K562 (cell line): ENCODE measurements around the gene LHPP. TPM values are rescaled to one million over a fixed set of nuclear protein-coding genes. Genes with fewer than 3 reads are reported as not detected.

Experiments used
- ATAC-seq: fragments of 200-7000 bp; cut with Tn5 transposase; 3 replicates; pipeline ENCODE4 v1.9.1; 2020; ENCODE audit warnings: moderate library complexity
- BruUV-seq: library from RNA; stranded (reverse); fragments of 400-500 nt; replicated peaks from 2 replicates; lab custom pipeline; 2021; lab: Mats Ljungman, UMichigan
- CTCF ChIA-PET: fragments of 300-600 bp; formaldehyde crosslinking; extraction: SDS; loops from one replicate; lab custom pipeline; 2021; ENCODE audit warnings: low intra/inter-chr PET ratio; lab: Yijun Ruan, JAX
- POLR2A ChIA-PET: fragments of 300-600, 350-650 bp; sonication (Branson Sonifier 250); formaldehyde crosslinking; extraction: SDS; loops from one replicate; lab custom pipeline; 2021; ENCODE audit warnings: antibody characterized with exemption, inconsistent platforms; lab: Yijun Ruan, JAX
- DNase-seq, 4 experiments: peaks; one replicate each; pipeline versions ENCODE4 v3.0.0 to v3.0.0-alpha.2; 2011 to 2018; ENCODE audit warnings: low spot score in 3 of 4, mixed read lengths in 3 of 4; ENCODE audit errors: extremely low read depth in 1 of 4
- FAIRE-seq: peaks from 2 replicates; lab custom pipeline; 2011; peaks lifted over from hg19 to GRCh38; lab: Jason Lieb, UNC
- H2AFZ ChIP-seq: 2 replicates; pipeline ENCODE4 v1.6.0; 2011; ENCODE audit warnings: low read depth, low read length, control low read depth, inconsistent platforms
- H3K27ac ChIP-seq: fragments of 200-600 bp; 3 replicates; pipeline ENCODE4 v1.8.0; 2011; ENCODE audit warnings: low read depth, mild to moderate bottlenecking, control low read depth, inconsistent platforms, low read length, moderate library complexity, mixed read lengths; ENCODE audit errors: extremely low read depth
- H3K27me3 ChIP-seq, 2 experiments: fragments of 300-600 bp in 1 of 2; 2 replicates in 1 of 2; 3 replicates in 1 of 2; pipeline versions ENCODE4 v1.6.0 to v1.8.0; 2011; ENCODE audit warnings: inconsistent platforms in 2 of 2, low read length in 2 of 2, mild to moderate bottlenecking in 1 of 2, mixed read lengths in 1 of 2, moderate library complexity in 1 of 2; ENCODE audit not compliant: control insufficient read depth in 2 of 2, insufficient read depth in 2 of 2
- H3K36me3 ChIP-seq: fragments of 300-600 bp; 3 replicates; pipeline ENCODE4 v1.8.0; 2011; ENCODE audit warnings: mild to moderate bottlenecking, low read length, inconsistent platforms; ENCODE audit not compliant: control insufficient read depth, insufficient read depth
- H3K4me1 ChIP-seq, 2 experiments: fragments of 200-600 bp in 1 of 2; replicated peaks in 1 of 2; 2 replicates in 1 of 2; 3 replicates in 1 of 2; pipeline versions ENCODE4 v1.5.1 to v1.8.0; 2011; ENCODE audit warnings: inconsistent platforms in 2 of 2, low read length in 2 of 2, mild to moderate bottlenecking in 1 of 2, mixed read lengths in 1 of 2, moderate library complexity in 1 of 2; ENCODE audit not compliant: control insufficient read depth in 2 of 2, insufficient read depth in 2 of 2
- H3K4me2 ChIP-seq: 2 replicates; pipeline ENCODE4 v1.6.1; 2011; ENCODE audit warnings: low read length, control low read depth, inconsistent platforms, mixed read lengths; ENCODE audit not compliant: insufficient read depth
- H3K4me3 ChIP-seq: fragments of 200-600 bp; sonication (generic), shearing (Covaris generic); 2 replicates; pipeline ENCODE4 v1.5.1; 2016; ENCODE audit warnings: control low read depth, inconsistent platforms
- H3K79me2 ChIP-seq: fragments of 200-600 bp; 3 replicates; pipeline ENCODE4 v1.8.0; 2011; ENCODE audit warnings: low read length, inconsistent platforms; ENCODE audit not compliant: control insufficient read depth, insufficient read depth
- H3K9ac ChIP-seq, 2 experiments: 2 replicates each; pipeline versions ENCODE4 v1.6.0 to v1.6.1; 2011; ENCODE audit warnings: low read depth in 2 of 2, low read length in 2 of 2, control low read depth in 1 of 2, inconsistent platforms in 1 of 2, mild to moderate bottlenecking in 1 of 2, mixed read lengths in 1 of 2; ENCODE audit not compliant: insufficient read depth in 1 of 2
- H3K9me1 ChIP-seq: one replicate; pipeline ENCODE4 v1.6.0; 2011; ENCODE audit warnings: inconsistent platforms, mild to moderate bottlenecking, low read length, moderate library complexity; ENCODE audit not compliant: control insufficient read depth, insufficient read depth
- H3K9me3 ChIP-seq: replicated peaks from 2 replicates; pipeline ENCODE4 v1.5.1; 2011; ENCODE audit warnings: low read depth, low read length, inconsistent platforms; ENCODE audit not compliant: control insufficient read depth, insufficient read depth
- H4K20me1 ChIP-seq: replicated peaks from 2 replicates; pipeline ENCODE4 v1.6.1; 2011; ENCODE audit warnings: low read length, inconsistent platforms, mixed read lengths; ENCODE audit not compliant: control insufficient read depth, insufficient read depth
- IRF1 ChIP-seq: sonication (generic); formaldehyde crosslinking; IDR thresholded peaks from 2 replicates; pipeline ENCODE4 v1.8.0; 2022; ENCODE audit warnings: missing genetic modification reagents, mild to moderate bottlenecking, borderline replicate concordance
- ZFP1 ChIP-seq: fragments of 450-650 bp; formaldehyde crosslinking; IDR thresholded peaks from 2 replicates; pipeline ENCODE4 v1.4.0; 2020; ENCODE audit warnings: mild to moderate bottlenecking, mixed read lengths
- ZNF592 ChIP-seq: fragments of 450-650 bp; IDR thresholded peaks from 2 replicates; pipeline ENCODE4 v1.6.1; 2017; ENCODE audit warnings: antibody characterized with exemption, mild to moderate bottlenecking
- WGBS: fragments of 100-300 bp; shearing (Covaris generic); methylation state at CpG from one replicate; pipeline ENCODE4 v1.1.6; 2016; ENCODE audit warnings: low coverage, mixed read lengths; ENCODE audit not compliant: insufficient coverage; ENCODE audit errors: missing lambda C conversion rate; 5-methylcytosine and 5-hydroxymethylcytosine counted together
- in situ Hi-C: fragments of 300-500 bp; cut with MboI; formaldehyde crosslinking; loops from 4 replicates; pipeline ENCODE4 v1.15.0; 2018; ENCODE audit warnings: inconsistent platforms, mixed read lengths
- intact Hi-C: fragments of 100-400 bp; cut with micrococcal nuclease; formaldehyde crosslinking; loops from 2 replicates; pipeline ENCODE4 v1.14.2; 2022
- polyA plus RNA-seq, 8 experiments: library from polyadenylated mRNA; depleted of rRNA in 4 of 8; stranded (reverse) in 5 of 8; unstranded in 3 of 8; fragments of >200 nt; fragmentation: Nextera tagmentation in 2 of 8; fragmentation: Illumina TruSeq in 1 of 8; extraction: Ambion mirVana in 2 of 8; extraction: Trizol in 1 of 8; gene quantifications; 2 replicates each; pipeline versions ENCODE4 v1.2.1 to v1.2.3, GENCODE V29; 2011 to 2014; ENCODE audit warnings: inconsistent platforms in 1 of 8, missing spikeins in 1 of 8
- total RNA-seq, 7 experiments: library from RNA; depleted of rRNA in 6 of 7; stranded (reverse); fragments of >200 nt in 6 of 7; fragmentation: Illumina TruSeq in 2 of 7; extraction: Trizol in 2 of 7; gene quantifications; 2 replicates each; pipeline versions ENCODE4 v1.2.1 to v1.2.3, GENCODE V29; 2011 to 2021; ENCODE audit warnings: low replicate concordance in 1 of 7

The LHPP gene
- total and polyA plus RNA-seq, 9 of the 15 experiments (the other 6 are each of a cell fraction or from before 2014, with no cell fraction given), result 0.34 to 7.4 (median 3.0) TPM

DNA sequence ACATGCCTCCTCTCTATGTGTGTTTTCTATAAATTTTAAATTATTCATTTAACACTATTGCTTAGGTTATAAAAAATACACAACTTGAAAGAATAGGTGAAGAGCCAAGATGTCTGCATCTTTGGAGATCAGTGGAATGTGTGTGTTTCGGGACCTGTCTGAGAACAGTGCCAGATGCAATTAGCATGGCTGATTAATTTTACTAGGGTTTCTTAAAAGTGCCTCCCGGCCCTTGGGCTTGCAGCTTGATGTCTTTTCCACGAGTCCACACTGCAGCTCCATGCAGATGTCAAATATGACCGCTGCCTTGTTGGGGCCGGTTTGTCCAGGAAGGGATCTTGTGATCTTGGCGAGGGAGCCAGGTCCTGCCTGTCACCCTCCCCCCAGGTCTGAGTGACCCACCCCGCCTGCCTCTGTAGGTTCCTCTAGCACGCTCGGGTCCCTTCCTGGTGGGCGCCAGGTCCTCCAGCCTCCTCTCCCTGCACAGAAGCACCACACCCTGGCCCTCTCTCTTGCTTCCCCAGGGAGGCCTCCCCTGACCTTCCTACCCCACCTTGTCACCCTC, 20.7 kb downstream of the LHPP start:
- ChIA-PET CTCF (interaction anchor here (0.5 kb wide), 1 partner anchor 48 kb away, joined by 4 read pairs; no protein-coding TSS in a partner anchor), POLR2A (interaction anchor here (1.9 kb wide), 1 partner anchor 9 kb away, joined by 8 read pairs; no protein-coding TSS in a partner anchor)
- H3K79me2 ChIP-seq, result no peaks in the 10 kb centered on the region
- 36% methylated on average over 8 of the region's 10 CpGs for WGBS
- DNase-seq (no peak), ATAC-seq (no peak), FAIRE-seq (no peak)
- BruUV-seq, result no TSS peak
- in situ Hi-C loops (no loop called here), intact Hi-C loops (no loop called here)
- H3K27ac ChIP-seq, result no peak overlapping the region
- H3K27me3 ChIP-seq, result no peaks in the 10 kb centered on the region
- no peaks in the 10 kb centered on the region for H4K20me1 ChIP-seq
- no peak for TF ChIP-seq ZNF592
- TF ChIP-seq ZFP1 (CRISPR knock-in tag), result no peak
- TF ChIP-seq IRF1 (CRISPR knock-in tag), result no peak
- H3K9me3 ChIP-seq, result no peaks in the 10 kb centered on the region; the same call in 1 of the 2 replicates
- no peak overlapping the region for H3K4me3 ChIP-seq
- no peaks in the 10 kb centered on the region for H3K36me3 ChIP-seq
- H3K9me1 ChIP-seq, result no peaks in the 10 kb centered on the region
- H3K4me1 ChIP-seq, result peaks cover 8 to 24% of the 10 kb centered on the region in 2 experiments; a peak in 4 of 5 replicates
- no peak overlapping the region; a peak in 1 of 4 replicates for H3K9ac ChIP-seq
- H3K4me2 ChIP-seq, result no peak overlapping the region
- no peak overlapping the region for H2AFZ ChIP-seq
